Measurements from ENCODE around the gene PSMB5. TPM values are rescaled to one million over a fixed set of nuclear protein-coding genes. Genes with fewer than 3 reads are reported as not detected.

PSMB5 gene
- total RNA-seq, 1 donor from 2014 or later = 103 TPM

DNA sequence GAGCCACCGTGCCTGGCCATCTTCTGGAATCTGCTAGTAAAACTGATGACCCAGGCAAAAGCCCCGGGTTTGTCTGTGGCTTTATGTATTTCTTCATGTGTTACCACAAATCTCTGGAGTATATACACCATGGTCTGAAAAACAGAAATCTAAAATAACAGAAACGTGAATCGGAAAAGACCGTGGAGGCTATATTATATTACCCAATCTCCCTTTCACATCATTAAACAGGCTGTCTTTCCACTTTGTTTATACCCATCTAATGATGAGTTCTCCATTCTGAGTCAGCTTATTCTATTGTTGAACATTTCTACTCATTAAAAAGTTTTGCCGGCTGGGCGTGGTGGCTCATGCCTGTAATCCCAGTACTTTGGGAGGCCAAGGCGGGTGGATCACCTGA is 42.8 kb downstream of the PSMB5 start:
- no peak for DNase-seq (ENCODE audit: low spot score)

GRCh38 chr14:22987291-22987690 is 47.4 kb downstream of the PSMB5 start:
- no peak for DNase-seq (ENCODE audit: low spot score)

- DNase-seq (ENCODE audit: low spot score) = peak; percentile 91
Measured at GRCh38 chr14:22986508-22987054, 48.1 kb downstream of the PSMB5 start.

DNA sequence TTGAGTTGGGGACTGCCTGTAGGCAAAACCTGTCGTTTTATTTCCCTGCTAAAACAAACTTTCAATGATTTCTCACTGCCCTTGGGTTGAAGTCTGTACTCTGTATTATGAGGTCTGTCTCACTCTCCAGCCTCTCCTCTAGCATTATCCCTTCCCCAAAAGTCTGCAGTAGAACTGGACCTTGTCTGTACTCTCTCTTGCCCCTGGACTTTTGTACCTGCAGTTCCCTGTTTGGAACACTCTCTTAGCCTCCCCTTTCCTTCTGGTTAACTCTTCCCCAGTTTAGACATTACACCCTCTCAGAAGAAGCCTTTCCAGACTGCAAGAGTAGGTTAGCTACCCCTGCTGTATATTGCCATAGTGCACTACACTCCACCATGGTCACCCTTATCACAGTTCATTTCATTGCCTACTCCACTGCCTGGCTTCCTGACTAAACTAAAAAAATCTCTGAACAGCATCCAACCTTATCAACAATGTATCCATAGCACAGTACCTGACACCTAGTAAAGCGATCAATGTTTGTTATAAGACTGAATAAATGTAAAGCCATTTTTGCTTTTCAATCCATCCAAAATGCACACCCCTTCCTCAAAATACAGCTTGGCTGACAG is 48.7 kb downstream of the PSMB5 start:
- no peak for DNase-seq (ENCODE audit: low spot score)

DNA sequence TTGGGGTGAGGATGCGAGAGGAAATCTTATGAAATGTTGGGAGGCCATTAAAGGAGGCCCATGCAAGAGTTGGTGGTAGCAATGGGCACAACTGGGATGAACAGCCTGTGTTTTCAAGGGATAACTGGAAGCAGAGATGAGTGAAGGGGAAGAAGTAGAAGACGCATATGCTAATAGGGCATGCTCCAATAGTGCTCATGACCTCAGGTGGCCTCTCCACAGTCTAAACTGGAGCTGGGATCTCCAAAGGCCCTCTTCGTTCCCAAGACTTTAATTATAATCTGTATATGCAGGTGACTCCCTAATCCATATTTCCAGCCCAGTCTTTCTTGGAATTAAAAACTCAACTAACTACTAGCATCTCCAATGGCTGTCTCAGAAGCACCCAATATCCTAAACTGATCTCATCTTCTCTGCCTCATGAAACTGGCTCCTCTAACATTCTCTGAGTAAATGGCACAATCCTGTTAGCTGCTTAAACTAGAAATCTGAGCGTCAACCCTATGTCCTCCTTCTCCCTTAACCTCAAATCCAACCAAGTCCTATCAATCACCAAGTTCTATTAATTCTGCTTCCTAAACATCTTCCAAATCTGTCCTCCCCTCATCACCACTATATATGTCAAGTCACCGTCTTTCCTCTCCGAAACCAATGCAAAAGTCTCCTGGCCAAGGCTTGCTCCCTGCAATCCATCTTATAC is 49.6 kb downstream of the PSMB5 start:
- DNase-seq (ENCODE audit: low spot score) = no peak

- peak; percentile 90 for DNase-seq (ENCODE audit: low spot score)
Measured at GRCh38 chr14:22982477-22983245, 52.0 kb downstream of the PSMB5 start, which contains the start of gene AJUBA. Gene AJUBA, minus strand, starts transcription at chr14:22982551. Its CDS starts 285 bp downstream, at chr14:22982266.

GRCh38 chr14:22981876-22982476 is 52.7 kb downstream of the PSMB5 start:
- no peak for DNase-seq (ENCODE audit: low spot score)

GRCh38 chr14:22981090-22981875 is 53.4 kb downstream of the PSMB5 start:
- DNase-seq (ENCODE audit: low spot score) = no peak

DNA sequence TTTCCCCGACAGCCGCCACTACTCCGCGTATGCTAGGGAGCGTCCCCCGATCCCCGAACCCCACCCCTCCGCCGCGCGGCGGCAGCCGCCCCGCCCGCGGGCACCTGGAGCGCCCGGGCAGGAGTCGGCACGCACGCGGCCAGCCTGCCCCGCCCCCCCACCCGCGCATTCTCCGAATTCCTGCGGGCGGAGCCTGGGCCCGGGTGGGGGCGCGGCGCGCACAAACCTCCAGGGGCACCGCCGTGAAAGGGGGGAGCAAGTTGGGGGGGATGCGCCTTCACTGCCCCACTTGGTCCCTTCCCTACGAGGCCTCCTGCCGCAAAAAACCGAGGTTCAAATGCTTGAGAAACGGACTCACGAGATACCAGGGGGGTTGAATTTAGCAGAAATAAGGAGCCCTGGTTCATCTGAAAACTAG is 54.0 kb downstream of the PSMB5 start:
- DNase-seq (ENCODE audit: low spot score) = peak; percentile 51

DNA sequence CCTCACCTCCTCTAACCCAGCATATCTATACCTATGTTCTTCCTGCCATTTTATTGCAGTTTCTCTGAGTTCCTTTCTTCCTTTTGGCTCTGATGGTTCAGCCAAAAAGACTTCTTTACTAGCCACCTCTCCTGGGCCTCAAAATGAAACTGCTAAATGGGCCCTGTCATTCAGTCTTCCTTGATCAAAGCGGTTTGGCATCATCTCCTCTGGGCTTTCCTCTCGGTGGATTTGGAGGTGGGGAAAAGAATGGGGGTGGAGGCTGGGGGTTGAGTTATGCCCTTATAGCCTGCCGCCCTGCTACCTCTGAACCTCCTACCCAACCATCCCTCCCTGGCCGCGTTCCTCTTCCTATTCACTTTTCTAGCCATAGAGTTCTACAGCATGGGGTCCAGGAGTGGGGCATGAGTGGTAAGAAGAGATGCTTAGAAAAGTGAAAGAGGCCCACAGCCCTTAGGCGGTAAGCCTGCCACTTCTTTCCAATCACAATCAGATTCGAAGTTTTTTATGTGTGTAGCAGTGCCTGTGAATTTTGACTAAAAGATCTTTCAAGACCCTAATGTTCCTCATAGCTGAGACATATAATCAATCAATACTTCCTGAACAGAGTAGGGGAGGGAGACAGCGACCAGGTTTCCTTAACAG is 54.8 kb downstream of the PSMB5 start:
- DNase-seq (ENCODE audit: low spot score) = no peak

- DNase-seq (ENCODE audit: low spot score) = no peak
Measured at GRCh38 chr14:22978981-22979671, 55.6 kb downstream of the PSMB5 start.

- no peak for DNase-seq (ENCODE audit: low spot score)
Measured at GRCh38 chr14:22978487-22978837, 56.2 kb downstream of the PSMB5 start.

DNA sequence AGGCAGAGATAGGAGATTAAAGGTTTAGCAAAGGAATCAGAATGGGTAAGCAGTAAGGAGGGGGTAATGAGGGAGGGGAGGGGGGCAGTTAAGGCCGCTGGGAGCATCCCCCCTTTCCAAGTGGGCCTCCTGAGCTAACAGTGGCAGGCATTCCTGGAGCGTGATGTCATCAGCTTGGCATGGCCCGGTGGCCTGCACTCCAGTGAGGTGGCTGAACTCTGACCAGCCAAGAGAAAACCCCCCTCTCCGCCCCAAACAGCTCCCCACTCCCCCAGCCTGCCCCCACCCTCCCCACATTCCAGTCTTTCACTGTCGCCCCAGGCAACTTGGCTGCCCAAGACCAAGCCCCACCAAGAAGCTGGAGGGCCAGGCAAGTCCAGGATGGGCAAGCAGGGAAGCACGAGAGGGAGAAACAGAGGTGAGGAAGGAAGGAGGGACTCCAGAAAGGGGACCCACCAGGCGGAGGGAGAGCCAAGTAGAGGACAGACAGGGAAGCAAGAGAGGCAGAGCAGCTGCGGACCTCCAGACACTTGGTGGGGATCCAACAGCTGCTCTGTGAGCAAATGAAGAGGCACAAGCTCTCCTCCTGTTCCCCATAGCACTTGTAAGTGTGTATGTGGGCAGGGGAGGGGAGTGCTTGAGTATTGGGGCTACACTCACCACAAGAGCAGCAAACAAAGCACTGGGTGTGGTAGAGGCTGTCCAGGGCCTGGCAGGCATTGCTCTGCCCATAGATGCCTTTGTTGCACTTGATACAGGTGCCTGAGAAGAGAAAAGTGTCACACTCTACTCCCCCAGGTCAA is 56.8 kb downstream of the PSMB5 start:
- DNase-seq (ENCODE audit: low spot score) = peak; percentile 77

GRCh38 chr14:22977434-22977683 is 57.3 kb downstream of the PSMB5 start:
- no peak for DNase-seq (ENCODE audit: low spot score)

DNA sequence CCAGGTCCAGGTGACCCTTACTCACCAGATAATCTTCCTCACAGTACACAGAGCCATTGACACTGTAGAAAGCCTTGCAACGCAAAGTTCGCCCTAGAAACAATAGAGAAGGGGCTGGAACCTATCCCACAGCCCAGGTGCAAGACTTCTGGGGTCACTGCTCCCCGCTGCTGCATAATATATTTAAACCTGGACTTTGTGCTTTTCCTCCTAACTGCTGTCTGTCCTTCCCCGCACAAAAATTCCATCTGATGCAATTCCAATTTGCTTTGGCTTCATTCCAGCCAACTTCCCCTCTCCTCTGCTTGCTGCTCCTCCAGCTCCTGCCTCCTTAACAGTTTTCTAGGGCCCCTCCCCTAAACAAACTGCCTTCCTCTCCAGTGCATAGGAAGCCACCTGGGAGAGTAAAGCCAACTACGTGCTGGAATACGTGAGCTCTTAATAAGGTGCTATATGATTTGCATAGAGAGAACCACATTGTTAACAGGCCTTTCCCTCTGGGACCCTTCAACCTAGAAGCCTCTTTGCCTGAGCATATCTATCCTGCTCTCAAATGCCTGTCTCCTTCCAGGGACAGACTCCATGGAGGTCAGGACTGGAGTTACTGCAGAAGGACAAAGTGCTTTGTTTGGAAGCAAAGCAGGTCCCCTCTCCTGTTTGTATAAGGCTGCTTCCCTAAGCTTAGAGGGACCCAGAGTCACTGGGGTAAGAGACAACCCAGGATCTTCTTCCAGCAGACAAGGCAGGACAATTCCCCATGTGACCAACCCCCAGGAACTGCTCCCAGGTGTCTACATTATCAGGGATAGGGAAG is 57.9 kb downstream of the PSMB5 start:
- DNase-seq (ENCODE audit: low spot score) = peak; percentile 77

Data from mucosa of gallbladder (tissue), 1 donor.